ENCODE data around the gene DIO3.

Gene DIO3

DNA sequence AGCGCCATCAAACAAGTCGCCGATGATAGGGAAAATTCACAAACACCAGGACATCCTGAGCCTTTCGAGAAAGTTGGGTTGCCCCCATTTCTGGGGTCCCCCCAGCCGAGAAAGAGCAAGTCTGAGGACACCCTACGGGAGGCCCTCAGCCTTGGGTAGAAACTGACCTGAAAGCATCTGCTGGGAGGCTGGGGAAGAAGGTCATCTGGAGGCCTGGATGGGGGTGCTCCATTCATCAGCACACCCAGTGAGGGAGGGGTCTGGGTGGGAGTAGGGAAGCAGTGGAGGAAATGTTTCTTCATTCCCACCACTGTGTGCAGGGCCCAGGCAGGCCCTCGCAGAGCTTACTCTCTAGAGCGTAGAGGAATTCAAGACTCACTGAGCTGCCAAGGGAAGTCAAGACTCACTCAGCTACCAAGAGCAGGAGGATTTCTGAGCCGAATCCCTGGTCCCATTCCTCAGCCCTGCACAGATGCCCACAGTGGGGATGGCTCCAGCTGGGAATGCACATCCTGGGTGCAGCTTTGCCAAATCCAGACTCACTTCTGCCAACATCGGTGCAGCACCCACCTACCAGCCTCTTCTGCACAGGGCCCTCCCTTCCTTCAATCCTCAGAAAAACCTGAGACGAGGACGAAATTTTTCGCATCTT, 38.1 kb downstream of the DIO3 start:
- no peak for DNase-seq (ENCODE audit: low read depth)

DNA sequence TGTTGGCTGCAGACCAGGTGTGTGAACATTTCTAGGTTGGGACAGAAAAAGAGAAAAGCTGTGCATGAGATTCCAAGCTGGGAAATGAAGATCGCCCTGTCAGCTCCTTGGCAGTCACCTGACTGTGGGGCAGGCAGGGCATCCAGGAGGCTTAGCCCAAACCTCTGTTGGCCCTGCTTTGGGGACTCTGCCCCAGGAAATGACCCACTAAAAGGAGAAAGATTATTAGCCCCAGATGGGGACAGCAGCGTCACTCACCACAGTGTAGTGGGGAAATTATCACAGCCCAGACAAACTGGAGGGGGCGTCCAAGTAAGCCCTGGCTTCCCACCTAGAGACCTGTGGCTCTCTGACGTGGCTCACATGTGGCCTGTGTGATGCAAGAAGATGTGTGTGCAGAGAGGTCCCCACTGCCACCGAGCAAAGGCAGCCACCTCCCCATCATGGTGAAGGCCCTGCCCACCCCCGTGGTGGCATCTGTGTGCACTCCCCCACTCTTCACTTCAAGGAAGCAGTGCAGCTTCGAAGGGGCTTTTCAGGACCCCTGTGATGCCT, 39.1 kb downstream of the DIO3 start:
- DNase-seq (ENCODE audit: low read depth) = no peak

DNA sequence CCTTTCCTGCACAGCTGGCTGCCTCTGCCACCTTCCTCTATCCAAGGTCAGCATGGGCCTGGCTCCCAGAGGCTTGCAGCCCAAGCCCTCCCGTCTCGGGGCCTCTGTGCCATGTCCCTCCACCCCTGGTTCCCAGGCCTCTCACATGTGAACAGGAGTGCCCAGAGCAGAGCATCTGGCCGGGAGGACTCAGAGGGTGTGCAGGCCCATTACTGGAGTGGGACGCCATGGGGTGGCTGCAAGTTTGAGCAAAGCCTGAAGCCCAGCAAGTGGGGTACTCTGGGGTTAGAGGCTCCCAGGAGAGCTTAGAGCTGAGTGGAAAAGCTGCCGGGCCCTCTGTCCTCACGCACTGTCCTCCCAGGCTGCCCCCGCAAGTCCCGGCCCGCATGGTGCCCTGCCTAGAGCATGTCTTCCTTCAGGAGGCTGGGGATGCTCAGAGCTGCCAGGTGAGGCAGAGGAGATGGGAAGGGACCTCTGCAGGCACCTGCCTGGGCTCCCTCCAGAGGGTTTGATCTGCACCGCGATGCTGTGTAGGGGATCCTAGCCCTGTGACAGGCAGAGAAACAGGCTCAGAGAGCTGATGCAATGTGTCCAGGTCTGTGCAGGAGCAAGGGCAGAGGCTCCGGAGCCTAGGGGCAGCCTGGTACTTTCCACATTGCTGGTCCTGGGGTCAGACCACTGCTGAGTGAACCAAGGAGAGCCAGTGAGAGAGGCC, 39.8 kb downstream of the DIO3 start:
- no peak for DNase-seq (ENCODE audit: low read depth)

DNA sequence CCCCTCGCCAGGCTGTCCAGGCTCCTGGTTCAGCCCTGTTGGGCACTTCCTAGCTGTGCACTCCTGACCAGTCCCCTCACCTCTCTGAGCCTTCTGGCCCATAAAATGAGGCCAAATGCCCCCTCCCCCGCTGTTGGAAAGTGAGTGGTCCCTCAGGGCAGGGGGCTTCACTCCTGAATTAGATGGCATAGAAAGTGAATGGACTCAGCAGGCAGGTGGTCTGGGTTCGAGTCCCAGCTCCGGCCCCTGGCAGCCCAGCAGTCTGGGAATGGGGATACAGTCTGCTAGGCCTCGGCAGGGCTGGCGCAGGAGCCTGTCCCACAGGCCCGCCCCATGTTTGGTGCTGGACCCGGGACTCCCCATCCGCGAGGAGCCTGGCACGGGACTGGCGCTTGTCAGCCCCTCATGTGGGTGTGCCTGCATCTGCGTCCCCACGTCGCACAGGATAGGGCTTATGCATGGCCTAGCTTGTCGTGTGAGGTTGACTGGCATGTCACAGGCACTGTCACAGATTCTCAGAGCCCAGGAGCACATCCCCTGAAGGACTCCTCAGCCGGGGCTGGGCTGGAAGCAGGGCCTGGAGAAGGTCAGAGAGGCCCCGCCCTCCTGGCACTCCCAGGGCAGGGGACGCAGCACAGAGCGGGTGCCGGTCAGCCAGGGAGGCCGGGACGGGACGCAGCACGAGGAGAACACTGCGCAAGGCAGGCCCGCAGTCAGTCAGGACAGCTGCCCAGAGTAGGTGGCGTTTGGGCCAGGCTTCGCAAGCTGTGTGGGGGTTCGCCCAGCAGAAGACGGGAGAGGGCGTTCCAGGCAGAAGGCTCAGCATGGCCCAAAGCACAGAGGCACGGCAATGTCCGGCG, 40.5 kb downstream of the DIO3 start:
- no peak for DNase-seq (ENCODE audit: low read depth)

DNA sequence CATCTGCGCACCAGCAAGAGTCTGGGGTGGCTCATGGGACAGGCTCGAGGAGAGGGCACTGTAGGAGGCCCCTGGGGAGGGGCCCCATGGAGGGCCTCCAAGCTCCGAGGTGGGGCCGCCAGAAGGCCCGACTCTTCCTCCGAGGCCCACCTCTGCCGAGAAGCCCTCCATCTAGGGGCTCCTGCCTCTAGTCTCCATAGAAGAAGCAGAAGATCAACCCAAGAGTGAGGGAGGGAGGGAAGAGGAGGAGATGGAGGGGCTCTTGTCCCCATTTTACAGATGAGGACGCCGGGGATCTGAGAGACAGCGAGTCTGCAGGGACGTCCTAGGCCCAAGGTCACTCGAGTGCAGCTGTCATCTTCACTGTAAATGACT, 41.2 kb downstream of the DIO3 start:
- no peak for DNase-seq (ENCODE audit: low read depth)

DNA sequence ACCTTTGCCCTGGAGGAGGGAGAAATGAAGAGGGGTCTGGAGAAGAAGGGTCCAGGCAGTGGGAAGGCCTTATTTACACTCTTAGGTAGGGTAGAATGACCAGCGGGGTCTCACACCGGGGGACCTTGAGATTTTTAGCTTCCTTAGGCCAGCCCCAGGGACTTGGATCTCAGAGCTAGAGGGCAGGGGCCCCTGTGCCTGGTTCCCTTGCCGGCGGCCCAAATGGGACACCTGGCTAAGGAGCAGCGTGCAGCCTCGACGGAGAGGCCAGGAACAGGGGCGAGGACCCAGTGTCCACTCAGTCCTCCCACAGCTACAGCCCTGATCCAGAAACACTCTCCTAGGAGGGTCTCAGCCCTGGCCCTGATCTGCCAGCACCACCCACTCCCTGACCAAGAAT, 41.8 kb downstream of the DIO3 start:
- DNase-seq (ENCODE audit: low read depth) = no peak

DNA sequence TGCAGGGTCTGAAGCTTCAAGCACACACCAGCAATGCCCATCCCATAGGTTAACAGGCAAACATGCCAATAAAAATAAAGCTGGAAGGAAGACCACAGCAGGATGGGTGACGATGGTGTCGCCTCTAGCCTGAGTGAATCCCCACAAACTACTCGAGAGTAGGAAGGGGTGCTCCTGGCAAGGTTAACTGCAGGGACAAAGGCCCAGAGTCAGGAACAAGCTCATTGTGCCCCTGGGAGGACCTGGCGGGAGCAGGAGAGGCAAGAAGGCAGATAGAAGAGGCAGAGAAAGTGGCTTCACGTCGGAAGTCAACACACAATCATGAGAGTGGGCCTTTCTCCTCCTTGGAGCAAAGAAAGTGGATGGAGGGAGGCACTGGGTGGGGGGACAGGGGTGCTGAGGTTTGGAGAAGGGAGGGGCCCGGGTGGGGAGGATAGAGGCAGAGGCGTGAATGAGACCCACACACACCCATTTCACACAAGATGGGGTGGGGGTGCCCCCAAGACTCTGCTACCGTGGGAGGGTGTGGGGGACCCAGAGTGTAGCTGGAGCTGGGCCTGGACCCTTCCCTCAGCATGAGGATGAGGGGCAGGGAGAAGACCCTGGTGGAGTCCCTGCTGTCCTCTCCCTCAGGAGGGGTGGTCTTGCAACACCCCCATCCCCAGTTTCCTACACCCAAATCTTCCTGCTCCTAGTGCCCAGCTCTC, 43.1 kb downstream of the DIO3 start:
- no peak for DNase-seq (ENCODE audit: low read depth)

DNA sequence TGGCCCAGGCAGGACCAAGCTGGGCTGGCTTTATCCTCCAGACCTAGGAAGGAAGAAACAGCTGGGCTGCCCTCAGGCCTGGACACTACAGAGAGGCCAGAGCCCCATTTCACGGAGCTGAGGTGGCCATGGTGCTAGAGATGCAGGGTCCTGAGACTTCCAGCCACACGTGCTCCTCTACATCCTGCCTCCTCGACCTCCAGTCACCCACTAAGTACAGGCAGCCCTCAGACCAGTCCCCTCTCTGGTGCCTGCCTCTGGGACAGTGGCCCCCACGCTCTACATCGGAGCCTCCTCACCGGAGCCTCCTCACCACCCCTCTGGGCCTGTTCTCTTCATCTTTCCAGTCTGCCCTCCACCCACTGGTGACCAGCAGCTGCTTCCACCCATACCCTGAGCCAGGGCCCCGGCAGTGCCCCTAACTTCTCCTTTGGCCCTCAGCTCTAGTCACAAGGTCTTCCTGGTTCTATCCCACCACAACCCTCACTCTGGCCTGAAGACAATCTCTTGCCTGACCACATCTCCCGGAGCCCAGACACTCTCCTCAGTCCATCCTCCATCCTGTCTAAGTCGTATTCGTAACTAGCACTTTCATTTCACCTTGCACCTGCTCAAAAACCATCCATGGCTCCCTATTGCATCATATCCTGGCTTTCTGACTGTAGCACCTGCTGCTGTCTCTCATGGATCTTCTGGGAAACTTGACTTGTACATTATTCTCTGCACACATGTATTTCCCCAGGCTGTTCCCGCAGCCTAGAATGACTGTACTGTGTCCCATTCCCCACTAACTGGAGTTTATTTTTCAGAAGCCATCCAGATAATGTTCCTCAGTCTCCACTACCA, 43.9 kb downstream of the DIO3 start:
- no peak for DNase-seq (ENCODE audit: low read depth)

DNA sequence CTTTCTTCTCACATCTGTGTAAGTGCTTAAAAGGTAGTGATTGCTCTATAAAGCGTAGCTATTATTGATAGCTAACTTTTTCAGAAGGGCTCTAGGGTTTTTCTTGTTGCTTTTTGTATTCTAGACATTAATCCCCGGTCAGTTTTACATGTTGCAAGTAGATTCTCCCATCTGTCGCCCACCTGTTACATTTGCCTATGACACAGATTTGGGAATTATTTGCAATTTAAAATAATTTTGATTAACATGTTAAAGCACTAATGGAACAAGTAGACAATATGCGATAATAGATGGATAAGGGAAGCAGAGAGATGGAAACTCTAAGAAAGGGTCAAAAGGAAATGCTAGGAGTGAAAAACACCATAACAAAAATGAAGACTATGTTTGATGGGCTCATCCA, 44.5 kb downstream of the DIO3 start:
- DNase-seq (ENCODE audit: low read depth) = no peak
